Dermis blood vessel endothelial cell (primary cell): ENCODE data around the gene AK1. TPM values are rescaled to one million over a fixed set of nuclear protein-coding genes. Genes with fewer than 3 reads are reported as not detected.
A peak's percentile ranks its signal among the peaks of the same experiment; 100 is the strongest.

Experiments used
- DNase-seq: peaks from one replicate; pipeline ENCODE4 v3.0.0; 2010
- total RNA-seq: library from RNA; depleted of rRNA; stranded (reverse); fragments of >200 nt; gene quantifications from 2 replicates; pipeline ENCODE4 v1.2.3, GENCODE V29; 2014

The AK1 gene, protein sequence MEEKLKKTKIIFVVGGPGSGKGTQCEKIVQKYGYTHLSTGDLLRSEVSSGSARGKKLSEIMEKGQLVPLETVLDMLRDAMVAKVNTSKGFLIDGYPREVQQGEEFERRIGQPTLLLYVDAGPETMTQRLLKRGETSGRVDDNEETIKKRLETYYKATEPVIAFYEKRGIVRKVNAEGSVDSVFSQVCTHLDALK
- 22.0 and 42.2 TPM in 2 replicates for total RNA-seq

GRCh38 chr9:127877566-127877998 is at the start of gene AK1:
Gene AK1 (minus strand): TSS chr9:127877675. CDS start chr9:127874617, 3,058 bp downstream.
- peak; percentile 70 for DNase-seq

DNA sequence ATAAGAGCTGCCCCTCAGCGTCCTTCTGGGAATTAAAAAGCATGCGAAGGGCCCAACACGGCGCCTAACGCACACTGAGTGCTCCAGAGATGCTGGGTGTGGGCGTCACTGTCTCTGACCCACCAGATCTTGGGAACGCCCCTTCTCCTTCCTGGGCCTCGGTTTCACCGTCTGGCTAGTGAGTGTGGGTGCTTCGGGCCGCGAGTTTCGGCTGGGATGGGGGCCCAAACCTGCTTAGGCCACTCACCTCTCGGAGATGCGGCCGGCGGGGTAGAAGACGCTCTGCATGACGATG is 49.4 kb upstream of the AK1 start:
- no peak for DNase-seq

DNA sequence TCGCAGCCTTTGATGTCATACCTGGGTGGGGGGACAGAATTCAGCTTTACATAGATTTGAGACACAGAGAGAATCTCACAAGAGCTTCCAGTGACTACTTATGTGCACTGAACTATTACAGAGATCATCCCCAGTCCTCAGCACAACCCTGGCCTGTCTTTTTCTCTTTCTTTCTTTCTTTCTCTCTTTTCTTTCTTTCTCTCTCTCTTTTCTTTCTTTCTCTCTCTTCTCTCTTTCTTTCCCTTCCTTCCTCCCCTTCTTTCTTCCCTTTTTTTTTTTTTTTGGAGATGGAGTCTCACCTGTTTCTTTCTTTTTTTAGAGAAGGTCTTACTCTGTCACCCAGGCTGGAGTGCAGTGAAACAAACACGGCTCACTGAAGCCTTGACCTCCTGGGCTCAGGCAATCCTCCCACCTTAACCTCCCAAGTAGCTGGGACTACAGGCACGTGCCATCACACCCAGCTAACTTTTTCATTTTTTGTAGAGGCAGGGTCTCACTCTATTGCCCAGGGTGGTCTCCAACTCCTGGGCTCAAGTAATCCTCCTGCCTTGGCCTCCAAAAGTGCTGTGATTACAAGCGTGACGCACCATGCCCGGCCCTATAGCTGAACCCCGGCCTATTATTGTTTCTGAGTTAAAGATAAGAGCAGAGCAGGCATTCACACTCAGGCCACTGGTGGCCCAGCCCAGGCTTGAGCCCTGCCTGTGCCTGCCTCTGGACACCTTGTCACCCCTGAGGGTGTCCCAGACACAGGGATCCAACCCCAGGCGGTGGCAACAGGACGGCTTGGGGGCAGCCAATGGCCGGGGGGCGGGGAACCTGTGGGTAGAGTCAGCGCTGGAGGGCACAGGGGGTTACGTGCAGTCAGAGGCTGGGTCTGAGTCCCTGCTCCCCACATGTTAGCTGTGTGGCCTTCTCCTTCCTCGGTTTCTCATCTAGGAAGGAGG is 48.8 kb upstream of the AK1 start:
- DNase-seq = no peak

GRCh38 chr9:127924736-127925444 is 47.4 kb upstream of the AK1 start:
- DNase-seq = no peak

DNA sequence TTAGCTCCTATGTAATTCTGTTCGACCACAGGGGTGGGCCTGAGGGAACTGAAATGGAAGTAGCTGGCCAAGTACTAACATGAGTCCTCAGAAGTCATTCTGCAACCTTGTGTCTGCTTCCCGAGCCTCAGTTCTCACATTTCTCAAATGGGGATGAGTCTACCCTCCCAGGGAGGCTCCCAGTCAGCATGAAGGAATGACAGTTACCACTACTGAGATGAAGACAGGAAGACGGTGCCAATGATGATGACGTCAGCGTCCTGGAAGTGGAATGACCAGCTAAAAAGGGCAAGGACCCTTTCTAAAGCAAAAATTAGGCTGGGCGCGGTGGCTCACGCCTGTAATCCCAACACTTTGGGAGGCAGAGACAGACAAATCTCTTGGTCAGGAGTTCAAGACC is 46.3 kb upstream of the AK1 start:
- DNase-seq = no peak

GRCh38 chr9:127923046-127923445 is 45.6 kb upstream of the AK1 start:
- no peak for DNase-seq

DNA sequence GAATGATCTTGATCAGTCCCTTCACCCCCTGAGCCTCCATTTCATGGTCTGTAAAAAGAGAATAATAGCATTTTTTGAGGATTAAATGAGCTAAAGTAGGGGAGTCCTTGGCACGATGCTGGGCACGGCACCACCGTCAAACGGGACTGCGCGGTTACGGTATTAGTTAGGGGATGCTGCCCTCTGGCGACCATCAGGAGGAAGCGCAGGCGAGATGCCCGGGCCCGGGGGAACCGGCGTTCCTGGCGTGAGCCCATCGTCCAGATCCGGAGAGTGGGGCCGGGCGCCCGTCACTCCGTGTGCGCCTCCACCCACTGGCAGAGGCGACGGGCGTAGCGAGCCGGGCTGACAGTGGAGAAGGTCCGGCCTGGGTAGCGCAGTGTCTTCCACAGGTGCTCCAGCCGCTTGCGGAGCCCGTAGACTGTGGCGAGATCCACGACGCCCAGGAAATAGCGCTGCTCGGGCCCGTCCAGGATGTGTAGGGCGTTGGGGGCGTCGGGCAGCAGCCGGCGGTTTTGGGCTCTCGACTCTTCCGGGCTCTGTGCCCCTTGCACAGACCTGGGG is 44.2 kb upstream of the AK1 start:
- peak; percentile 73 for DNase-seq

DNA sequence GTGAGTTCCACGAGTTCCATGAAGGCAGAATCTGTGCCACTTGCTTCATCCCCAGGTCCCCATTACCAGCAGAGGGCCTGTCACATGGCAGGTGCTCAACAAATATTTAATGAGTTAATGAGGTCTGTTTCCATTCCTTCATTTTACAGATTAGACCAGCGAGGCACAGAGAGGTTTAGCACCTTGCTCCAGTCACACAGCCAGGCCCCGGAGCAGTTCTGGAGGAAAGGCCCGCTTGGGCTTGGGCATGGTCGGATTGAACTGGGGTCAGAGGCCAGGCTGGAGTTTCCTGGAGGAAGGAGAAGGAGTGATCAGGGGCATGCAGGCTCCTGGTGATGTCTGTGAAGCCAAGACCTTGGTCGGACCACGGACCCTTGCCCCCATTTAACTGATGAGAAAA is 43.3 kb upstream of the AK1 start:
- DNase-seq = no peak

GRCh38 chr9:127919253-127919815 is 41.9 kb upstream of the AK1 start:
- peak; percentile 100 for DNase-seq

DNA sequence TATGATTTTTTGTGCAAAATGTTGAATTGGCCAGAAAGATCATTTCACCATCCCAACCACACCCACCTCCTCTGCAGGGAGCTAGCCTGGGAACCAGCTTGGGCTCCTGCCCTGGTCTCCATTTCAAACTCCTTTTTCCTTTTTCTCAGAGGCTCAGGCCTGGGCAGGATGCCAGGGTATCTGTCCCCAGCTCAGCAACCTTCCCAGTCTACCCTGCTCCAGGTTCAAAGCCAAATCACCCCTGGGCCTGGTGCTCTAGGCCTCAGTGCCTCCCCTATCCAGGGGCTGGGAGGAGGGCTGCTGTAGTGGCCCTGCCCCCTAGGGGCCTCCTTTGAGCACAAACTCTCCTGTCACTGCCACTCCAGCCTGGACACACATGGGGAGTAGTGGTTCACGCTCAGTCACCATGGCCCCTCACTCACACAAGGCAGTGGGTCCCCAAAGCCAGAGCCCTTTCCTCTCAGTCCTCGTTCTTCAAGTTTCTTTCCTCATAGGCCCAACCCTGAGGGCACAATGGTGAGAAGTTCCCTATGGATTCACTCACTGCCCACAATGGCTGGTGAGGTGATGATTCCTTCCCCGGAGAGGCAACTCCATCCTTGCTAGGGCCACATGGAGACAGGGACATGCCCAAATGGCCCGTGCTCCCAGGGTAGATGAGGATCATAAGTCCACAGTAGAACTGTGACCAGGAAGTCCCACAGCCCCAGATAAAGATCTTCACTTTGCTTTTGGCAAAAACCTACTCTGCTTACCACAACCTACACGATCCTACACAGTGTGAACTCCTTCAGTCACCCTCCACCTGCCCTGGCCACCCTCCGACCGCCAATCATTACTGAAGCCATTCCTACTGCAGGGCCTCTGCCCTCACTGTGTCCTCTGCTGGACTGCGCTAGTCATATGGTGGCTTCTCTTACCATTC is 41.0 kb upstream of the AK1 start:
- DNase-seq = peak; percentile 35

GRCh38 chr9:127917603-127918002 is 40.1 kb upstream of the AK1 start:
- DNase-seq = no peak

DNA sequence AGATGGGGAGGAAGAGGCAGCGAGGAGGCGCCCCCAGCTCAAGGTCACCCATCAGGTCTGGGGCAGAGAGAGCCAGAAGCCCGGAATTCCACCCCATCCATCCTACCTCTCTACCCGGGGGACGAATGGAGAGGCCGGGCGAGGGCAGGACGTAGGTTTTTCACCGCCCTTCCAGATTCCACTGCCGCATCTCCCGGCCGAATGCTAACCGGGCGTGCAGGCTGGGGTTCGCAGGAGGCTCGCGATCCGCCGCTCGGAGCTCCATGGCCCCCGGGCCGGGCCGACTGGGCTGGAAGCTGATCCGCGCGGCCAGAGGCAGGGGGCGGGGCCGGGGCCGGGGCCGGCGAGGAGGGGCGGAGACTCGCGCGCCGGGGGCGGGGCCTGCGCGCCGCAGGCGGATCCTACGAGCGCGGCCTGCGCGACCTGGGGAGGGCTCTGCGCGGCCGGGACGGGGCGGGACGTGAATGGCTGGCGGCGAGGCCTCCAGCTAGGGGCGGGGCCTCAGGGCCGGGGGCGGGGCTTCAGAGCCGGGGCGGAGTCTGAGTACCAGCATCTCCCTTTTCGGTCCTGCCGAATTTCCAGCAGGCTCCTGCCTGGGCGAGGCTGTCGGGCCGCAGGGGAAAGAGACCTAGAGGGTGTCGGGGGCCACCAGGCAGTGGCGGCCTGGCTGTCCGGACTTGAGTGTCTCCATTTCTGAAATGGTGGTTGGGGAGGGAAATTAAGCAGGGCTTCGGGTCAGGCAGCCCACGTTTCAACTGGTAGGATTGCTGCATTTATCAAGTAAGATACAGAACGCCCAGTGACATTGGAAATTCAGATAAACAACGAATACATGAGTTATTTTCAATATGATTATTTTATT is 39.5 kb upstream of the AK1 start, which contains the start of gene ST6GALNAC4:
Gene ST6GALNAC4 (minus strand): TSS at position 322 of the 862 bp plus-strand sequence. CDS start 622 bp downstream, outside the sequence.
- DNase-seq = peak; percentile 95

DNA sequence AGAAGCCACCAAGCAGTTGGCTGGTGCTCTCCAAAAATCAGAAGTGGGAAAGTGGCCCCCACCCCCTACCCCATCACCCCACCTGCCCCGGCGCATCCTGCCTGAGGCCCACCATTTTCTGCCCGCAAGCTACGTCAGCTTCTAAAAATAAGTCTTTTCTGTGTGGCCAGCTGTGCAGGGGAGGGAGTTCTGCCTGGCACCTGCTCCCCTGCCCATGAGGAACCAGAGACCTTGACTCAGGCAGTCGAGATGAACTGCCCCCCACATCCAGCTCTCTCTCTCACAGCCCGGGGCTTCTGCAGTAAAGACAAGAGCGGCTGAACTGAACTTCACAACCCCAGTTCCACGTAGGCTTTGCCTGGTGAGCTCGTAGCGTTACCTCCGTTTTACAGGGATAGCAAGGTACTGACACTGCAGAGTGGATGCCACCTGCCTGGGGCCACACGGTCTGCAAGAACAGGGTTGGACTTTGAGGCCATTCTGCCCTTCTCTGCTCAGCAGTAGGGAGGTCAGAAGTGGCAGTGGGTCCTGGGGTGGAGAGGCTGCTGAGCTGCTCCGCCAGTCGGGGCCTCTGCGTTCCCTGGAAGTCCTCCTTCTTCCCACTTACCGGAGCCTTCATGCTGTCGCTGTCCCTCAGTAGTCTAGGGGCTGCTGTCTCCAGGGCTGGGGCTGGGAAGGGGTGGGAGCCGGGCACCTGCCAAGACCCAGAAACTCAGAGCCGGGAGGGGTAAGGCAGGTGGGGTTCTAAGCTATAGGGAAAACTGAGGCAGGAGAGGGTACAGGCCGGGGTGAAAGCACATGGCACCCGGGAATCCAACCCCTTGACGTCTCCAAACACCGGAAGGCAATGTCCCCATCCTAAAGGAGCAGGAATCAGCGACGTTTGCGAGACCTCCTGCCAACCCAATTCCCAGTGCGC is 38.6 kb upstream of the AK1 start:
- no peak for DNase-seq

DNA sequence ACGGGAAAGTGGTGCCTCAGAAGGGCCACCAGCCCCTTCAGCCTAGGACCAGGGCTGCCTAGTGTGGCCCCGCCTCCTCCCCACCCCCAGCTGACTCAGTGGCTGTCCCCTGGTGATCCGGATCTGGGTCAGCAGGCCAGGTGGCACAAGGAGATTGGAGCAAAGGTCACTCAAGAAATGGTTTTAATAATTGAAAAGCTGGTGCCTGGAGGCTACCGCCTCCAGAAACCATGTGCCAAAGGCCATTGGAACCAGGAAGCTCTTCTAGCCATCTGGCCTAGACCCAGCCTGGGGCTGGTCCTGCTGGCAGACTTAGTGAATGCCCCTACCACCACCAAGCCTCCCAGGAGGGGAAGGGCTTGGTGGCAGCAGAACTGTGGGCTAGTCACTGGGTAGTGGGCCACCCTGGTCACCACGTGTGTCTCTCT is 37.9 kb upstream of the AK1 start:
- DNase-seq = no peak

- no peak for DNase-seq
Measured at GRCh38 chr9:127913682-127914081, 36.2 kb upstream of the AK1 start.

DNA sequence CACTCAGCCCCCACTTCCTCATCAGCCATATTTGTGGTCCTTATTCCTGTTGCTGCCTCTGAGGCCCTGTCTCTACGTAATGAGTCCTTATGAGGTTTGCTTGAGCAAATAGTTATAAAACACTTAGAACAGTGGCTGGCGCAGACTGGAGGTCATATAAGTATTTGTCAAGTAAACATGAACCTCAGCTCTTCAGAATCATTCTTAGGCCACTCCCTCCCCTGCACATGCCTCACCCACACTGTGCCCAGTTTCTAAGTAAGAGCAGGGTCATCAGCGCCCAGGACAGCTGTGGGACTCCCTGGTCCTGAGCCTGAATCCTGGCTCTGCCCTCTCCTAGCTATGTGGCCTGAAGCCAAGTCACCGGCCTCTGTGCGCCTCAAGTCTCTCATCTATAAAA is 35.4 kb upstream of the AK1 start:
- DNase-seq = no peak

- no peak for DNase-seq
Measured at GRCh38 chr9:127912296-127912695, 34.8 kb upstream of the AK1 start.

- peak; percentile 58 for DNase-seq
Measured at GRCh38 chr9:127910613-127911205, 33.2 kb upstream of the AK1 start.

DNA sequence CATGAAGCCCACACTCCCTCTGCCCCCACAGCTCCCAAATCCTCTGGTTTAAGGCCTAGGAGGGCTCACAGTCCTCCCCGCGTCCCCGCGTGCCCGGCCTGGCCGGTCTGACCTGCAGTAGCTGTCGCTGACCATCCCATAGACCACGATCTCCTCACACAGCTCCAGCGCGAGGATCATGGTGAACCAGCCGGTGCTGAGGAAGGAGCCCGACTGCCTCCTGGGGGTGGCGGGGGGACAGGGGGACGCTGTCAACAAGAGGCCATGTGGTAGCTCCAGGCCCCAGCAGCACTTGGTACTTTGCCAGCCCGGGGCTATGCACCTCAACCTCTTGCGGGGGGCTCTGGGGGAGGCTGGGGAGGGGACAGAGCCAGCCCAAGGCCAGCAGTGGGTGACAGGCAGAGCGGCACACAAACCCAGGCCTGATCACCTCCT is 32.4 kb upstream of the AK1 start:
- no peak for DNase-seq
